ENCODE data around the gene MCMBP. TPM values are rescaled to one million over a fixed set of nuclear protein-coding genes. Genes with fewer than 3 reads are reported as not detected.
"Not testable (repeated sequence)": the region's sequence is repeated elsewhere in the genome, so short reads cannot be mapped to it uniquely, and the experiment has no call there.

MCMBP gene
- total RNA-seq, 1 donor from 2014 or later: 24.5 TPM

DNA sequence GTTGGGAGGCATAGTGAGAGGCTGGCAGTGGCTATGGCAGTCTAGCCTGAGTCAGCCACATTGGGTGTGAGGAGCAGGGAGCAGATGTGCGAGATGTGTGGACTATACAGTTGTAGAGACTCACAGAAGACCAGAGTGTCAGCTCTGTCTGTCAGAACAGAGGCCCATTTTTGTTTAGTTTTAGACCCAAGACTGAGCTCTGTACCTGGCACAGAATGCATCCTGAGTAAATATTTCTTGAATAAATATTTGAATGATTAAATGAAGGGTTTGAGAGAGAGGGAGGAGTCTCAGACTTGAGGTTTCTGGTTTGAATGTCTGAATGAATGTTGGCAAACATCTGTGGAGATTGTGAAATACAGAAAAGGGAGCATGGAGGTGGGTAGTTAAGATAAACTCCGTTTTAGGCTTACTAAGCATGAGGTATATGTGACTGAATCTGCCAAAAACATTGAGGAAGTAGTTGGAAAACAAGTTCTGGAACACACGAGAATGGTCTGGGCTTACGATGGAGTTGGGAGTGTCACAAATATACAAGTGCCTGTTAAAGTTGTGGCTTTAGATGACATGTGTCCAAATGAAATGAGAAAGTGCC, 23.5 kb upstream of the MCMBP start:
- Histone ChIP-seq H3K4me1 (peaks cover 68% of the 10 kb centered on the region), H3K27me3 (ENCODE audit: low read depth) (no peaks in the 10 kb centered on the region), H3K9me3 (replicated peaks) (no peaks in the 10 kb centered on the region), H3K36me3 (peaks cover 15% of the 10 kb centered on the region), H3K27ac (replicated peaks) (peak overlapping the region; percentile 57), H3K4me3 (no peak overlapping the region)
- intact Hi-C loops (cut with micrococcal nuclease): no loop called here
- TF ChIP-seq, protein P1, sequence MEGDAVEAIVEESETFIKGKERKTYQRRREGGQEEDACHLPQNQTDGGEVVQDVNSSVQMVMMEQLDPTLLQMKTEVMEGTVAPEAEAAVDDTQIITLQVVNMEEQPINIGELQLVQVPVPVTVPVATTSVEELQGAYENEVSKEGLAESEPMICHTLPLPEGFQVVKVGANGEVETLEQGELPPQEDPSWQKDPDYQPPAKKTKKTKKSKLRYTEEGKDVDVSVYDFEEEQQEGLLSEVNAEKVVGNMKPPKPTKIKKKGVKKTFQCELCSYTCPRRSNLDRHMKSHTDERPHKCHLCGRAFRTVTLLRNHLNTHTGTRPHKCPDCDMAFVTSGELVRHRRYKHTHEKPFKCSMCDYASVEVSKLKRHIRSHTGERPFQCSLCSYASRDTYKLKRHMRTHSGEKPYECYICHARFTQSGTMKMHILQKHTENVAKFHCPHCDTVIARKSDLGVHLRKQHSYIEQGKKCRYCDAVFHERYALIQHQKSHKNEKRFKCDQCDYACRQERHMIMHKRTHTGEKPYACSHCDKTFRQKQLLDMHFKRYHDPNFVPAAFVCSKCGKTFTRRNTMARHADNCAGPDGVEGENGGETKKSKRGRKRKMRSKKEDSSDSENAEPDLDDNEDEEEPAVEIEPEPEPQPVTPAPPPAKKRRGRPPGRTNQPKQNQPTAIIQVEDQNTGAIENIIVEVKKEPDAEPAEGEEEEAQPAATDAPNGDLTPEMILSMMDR (IDR thresholded peaks at IDR 0.05; ENCODE audit: borderline replicate concordance): no peak
- no peak for DNase-seq

DNA sequence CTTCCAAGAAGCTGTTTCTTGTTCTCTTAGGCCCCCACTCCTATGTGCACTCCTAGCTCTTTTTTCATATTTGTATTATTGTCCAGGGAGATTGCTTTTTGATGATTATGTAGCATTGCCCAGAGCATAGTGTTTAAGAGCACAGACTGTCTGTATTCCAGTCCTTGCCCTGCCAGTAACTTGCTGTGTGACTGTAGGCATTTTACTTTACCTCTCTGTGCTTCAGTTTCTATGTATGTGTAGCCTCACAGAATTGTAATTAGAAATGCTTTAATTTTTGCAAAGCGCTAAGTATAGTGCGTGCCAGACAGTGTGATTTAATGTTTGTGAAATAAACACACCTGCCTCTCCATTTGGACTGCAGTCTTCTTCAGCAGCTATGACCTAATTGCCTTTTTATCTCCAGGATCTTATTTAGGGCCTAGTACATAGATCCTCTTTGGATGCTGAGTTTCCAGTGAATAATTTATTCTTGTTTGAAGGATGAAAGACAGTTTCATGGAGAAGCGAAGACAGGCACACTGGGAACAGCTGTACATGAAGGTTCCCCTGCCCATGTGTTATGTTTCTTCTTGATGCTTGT, 21.3 kb upstream of the MCMBP start:
- no peak for DNase-seq
- Histone ChIP-seq H3K27ac (replicated peaks) (no peak overlapping the region), H3K4me3 (peak overlapping the region; percentile 88), H3K9me3 (replicated peaks) (no peaks in the 10 kb centered on the region), H3K36me3 (peaks cover 10% of the 10 kb centered on the region), H3K4me1 (peaks cover 59% of the 10 kb centered on the region), H3K27me3 (ENCODE audit: low read depth) (no peaks in the 10 kb centered on the region)
- TF ChIP-seq, protein P1 (IDR thresholded peaks at IDR 0.05; ENCODE audit: borderline replicate concordance): no peak
- intact Hi-C loops (cut with micrococcal nuclease): no loop called here

- intact Hi-C loops (cut with micrococcal nuclease): no loop called here
- peaks cover 59% of the 10 kb centered on the region for H3K4me1 ChIP-seq
Measured at GRCh38 chr10:119893074-119893473, 20.4 kb upstream of the MCMBP start.

DNA sequence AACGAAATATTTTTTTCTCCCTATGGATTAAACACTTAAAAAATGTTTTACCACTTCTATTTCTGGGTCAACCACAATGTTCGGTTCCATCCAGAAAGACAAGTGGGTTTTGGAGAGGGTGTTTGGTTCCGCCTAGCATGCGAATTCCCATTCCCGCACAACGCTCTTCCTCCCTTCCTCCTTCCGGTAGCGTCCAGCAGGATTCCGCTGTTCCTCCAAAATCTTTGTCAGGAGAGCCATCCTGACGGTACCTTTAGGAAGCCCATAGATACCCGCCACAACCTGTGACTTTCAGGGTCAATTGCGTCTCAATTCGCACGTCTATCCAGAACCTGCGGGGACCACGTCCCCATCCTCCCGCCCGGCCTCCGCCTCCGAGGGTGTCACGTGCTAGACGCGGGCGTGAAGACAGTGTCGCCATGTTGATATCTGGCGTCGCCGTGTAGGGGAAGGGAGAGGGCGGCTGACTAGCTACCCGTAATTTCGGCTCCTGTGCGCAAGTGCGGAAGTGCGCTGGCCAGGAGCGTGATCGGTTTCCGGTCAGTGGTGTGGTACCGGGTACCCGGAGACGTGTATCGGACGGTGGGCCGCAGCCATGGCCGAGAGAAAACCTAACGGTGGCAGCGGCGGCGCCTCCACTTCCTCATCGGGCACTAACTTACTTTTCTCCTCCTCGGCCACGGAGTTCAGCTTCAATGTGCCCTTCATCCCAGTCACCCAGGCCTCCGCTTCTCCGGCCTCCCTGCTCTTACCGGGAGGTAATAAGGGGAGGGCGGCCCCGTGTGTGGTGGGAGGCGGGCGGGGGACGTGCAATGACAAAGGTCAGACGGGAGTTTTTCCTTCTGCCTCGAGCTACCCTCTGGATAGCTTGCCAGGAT, 19.8 kb upstream of the MCMBP start, which contains the start of gene SEC23IP:
Gene SEC23IP, plus strand, starts transcription at position 543 of the 878 bp plus-strand sequence. Its CDS starts 53 bp downstream, at position 596.
- TF ChIP-seq, protein P1 (IDR thresholded peaks at IDR 0.05; ENCODE audit: borderline replicate concordance): peak; percentile 23
- intact Hi-C loops (cut with micrococcal nuclease): no loop called here
- peak within 1 kb of the TSS; percentile 90 for H3K27ac ChIP-seq (replicated peaks)
- H3K27me3 ChIP-seq (ENCODE audit: low read depth): no peaks in the 10 kb centered on the region
- peak within 1 kb of the TSS; percentile 88 for H3K4me3 ChIP-seq
- H3K9me3 ChIP-seq (replicated peaks): no peaks in the 10 kb centered on the region
- H3K4me1 ChIP-seq: peaks cover 53% of the 10 kb centered on the region
- peak; percentile 96 for DNase-seq
- H3K36me3 ChIP-seq: no peaks in the 10 kb centered on the region

More at GRCh38 chr10:119893074-119893473, 20.4 kb upstream of the MCMBP start:
- H3K9me3 ChIP-seq (replicated peaks): no peaks in the 10 kb centered on the region
- H3K4me3 ChIP-seq: peak overlapping the region; percentile 88
- peak overlapping the region; percentile 90 for H3K27ac ChIP-seq (replicated peaks)
- TF ChIP-seq, protein P1 (IDR thresholded peaks at IDR 0.05; ENCODE audit: borderline replicate concordance): no peak
- peaks cover 2% of the 10 kb centered on the region for H3K36me3 ChIP-seq
- no peaks in the 10 kb centered on the region for H3K27me3 ChIP-seq (ENCODE audit: low read depth)
- no peak for DNase-seq

- DNase-seq; H3K36me3 ChIP-seq; intact Hi-C loops (cut with micrococcal nuclease); H3K27me3 ChIP-seq (ENCODE audit: low read depth); H3K9me3 ChIP-seq (replicated peaks): not testable (repeated sequence)
- peak overlapping the region; percentile 88 for H3K4me3 ChIP-seq
- peaks cover 47% of the 10 kb centered on the region for H3K4me1 ChIP-seq
- H3K27ac ChIP-seq (replicated peaks): peak overlapping the region; percentile 90
Measured at GRCh38 chr10:119891849-119892187, 19.2 kb upstream of the MCMBP start.

DNA sequence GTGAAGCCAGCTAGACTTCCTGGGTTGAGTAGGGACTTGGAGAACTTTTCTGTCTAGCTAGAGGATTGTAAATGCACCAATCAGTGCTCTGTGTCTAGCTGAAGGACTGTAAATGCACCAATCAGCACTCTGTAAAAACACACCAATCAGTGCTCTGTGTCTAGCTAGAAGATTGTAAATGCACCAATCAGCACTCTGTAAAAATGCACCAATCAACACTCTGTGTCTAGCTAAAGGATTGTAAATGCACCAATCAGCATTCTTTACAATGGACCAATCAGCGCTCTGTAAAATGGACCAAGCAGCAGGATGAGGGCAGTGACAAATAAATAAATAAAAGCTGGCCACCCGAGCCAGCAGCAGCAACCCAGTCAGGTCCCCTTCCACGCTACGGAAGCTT, 17.7 kb upstream of the MCMBP start:
- H3K9me3 ChIP-seq (replicated peaks); H3K4me3 ChIP-seq; DNase-seq; H3K27me3 ChIP-seq (ENCODE audit: low read depth); intact Hi-C loops (cut with micrococcal nuclease); H3K27ac ChIP-seq (replicated peaks); H3K36me3 ChIP-seq: not testable (repeated sequence)
- peaks cover 32% of the 10 kb centered on the region for H3K4me1 ChIP-seq

DNA sequence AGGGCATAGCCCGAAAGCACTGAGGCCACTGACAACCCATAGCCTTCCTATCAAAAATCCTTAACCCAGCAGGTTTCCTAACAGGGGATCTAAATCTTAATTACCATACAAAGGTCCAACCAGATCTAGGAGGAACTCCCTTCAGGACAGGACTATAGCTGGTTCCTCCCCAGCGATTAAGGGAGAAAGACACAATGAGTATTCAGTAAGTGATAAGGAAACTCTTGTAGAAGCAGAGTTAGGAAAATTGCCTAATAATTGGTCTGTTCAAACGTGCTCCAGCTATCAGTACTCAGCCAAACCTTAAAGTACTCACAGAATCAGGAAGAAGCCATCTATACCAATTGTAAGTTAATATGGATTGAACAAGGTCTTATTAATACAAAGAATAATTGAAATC, 16.6 kb upstream of the MCMBP start:
- H3K27ac ChIP-seq (replicated peaks); H3K9me3 ChIP-seq (replicated peaks); DNase-seq; H3K36me3 ChIP-seq; intact Hi-C loops (cut with micrococcal nuclease); H3K27me3 ChIP-seq (ENCODE audit: low read depth); H3K4me3 ChIP-seq: not testable (repeated sequence)
- peaks cover 23% of the 10 kb centered on the region for H3K4me1 ChIP-seq

- H3K4me1 ChIP-seq: peaks cover 18% of the 10 kb centered on the region
- H3K9me3 ChIP-seq (replicated peaks); intact Hi-C loops (cut with micrococcal nuclease); DNase-seq; H3K4me3 ChIP-seq; H3K27me3 ChIP-seq (ENCODE audit: low read depth); H3K27ac ChIP-seq (replicated peaks); H3K36me3 ChIP-seq: not testable (repeated sequence)
Measured at GRCh38 chr10:119888715-119889114, 16.1 kb upstream of the MCMBP start.

- H3K27me3 ChIP-seq (ENCODE audit: low read depth); H3K4me1 ChIP-seq; H3K4me3 ChIP-seq; DNase-seq; H3K36me3 ChIP-seq; intact Hi-C loops (cut with micrococcal nuclease); H3K27ac ChIP-seq (replicated peaks): not testable (repeated sequence)
- H3K9me3 ChIP-seq (replicated peaks): peaks cover 13% of the 10 kb centered on the region
Measured at GRCh38 chr10:119886070-119886469, 13.4 kb upstream of the MCMBP start.
